HCT116 (cell line): Measurements from ENCODE around the gene PCMT1. TPM values are rescaled to one million over a fixed set of nuclear protein-coding genes. Genes with fewer than 3 reads are reported as not detected.

Source experiments
- ATAC-seq: fragments of 200-7000 bp; cut with Tn5 transposase; 2 replicates; pipeline ENCODE4 v1.9.1; 2020; ENCODE audit warnings: mild to moderate bottlenecking, moderate library complexity
- BruUV-seq: library from RNA; stranded (reverse); fragments of 400-500 nt; replicated peaks from 2 replicates; lab custom pipeline; 2021; lab: Mats Ljungman, UMichigan
- CTCF ChIA-PET: fragments of 300-600 bp; sonication (Branson Sonifier 250); formaldehyde crosslinking; loops from one replicate; lab custom pipeline; 2021; ENCODE audit warnings: antibody characterized with exemption; lab: Charles Lee
- POLR2A ChIA-PET: fragments of 300-600, 350-600 bp; sonication (Branson Sonifier 250); formaldehyde crosslinking; loops from one replicate; lab custom pipeline; 2021; ENCODE audit warnings: antibody characterized with exemption; lab: Charles Lee
- RAD21 ChIA-PET, 2 experiments: fragments of 300-600 bp; sonication (Branson Sonifier 250); formaldehyde crosslinking; loops; one replicate each; lab custom pipeline; 2023; ENCODE audit warnings: low total read pairs in 2 of 2; ENCODE audit not compliant: uncharacterized antibody in 2 of 2, unreplicated experiment in 2 of 2, low non-redundant PET in 1 of 2; lab: Charles Lee
- DNase-seq: peaks from one replicate; pipeline ENCODE4 v3.0.0-alpha.2; 2010; ENCODE audit warnings: low read depth, low spot score
- H2AFZ ChIP-seq: fragments of 200-600 bp; shearing (Covaris generic), sonication (generic); 2 replicates; pipeline ENCODE4 v1.6.1; 2017; ENCODE audit warnings: low read depth, mixed run types, mixed read lengths, antibody characterized with exemption, low read length; ENCODE audit not compliant: poor library complexity, severe bottlenecking
- H3K27ac ChIP-seq: 2 replicates; pipeline ENCODE4 v1.5.1; 2012; ENCODE audit warnings: low read depth, low read length
- H3K27me3 ChIP-seq: fragments of 200-600 bp; sonication (generic); 2 replicates; pipeline ENCODE4 v1.6.1; 2016; ENCODE audit warnings: mixed run types, low read length, mixed read lengths; ENCODE audit not compliant: insufficient read depth
- H3K36me3 ChIP-seq, 2 experiments: fragments of 200-500 bp in 1 of 2; fragments of 200-600 bp in 1 of 2; sonication (Bioruptor generic) in 1 of 2; sonication (generic) in 1 of 2; 2 replicates each; pipeline versions ENCODE4 v1.5.1 to v1.6.1; 2014 to 2016; ENCODE audit warnings: low read length in 2 of 2, inconsistent platforms in 1 of 2, mixed read lengths in 1 of 2, mixed run types in 1 of 2; ENCODE audit not compliant: insufficient read depth in 2 of 2, control insufficient read depth in 1 of 2
- H3K4me1 ChIP-seq, 2 experiments: fragments of 200-600 bp in 1 of 2; sonication (generic) in 1 of 2; 2 replicates each; pipeline versions ENCODE4 v1.5.1 to v1.6.1; 2012 to 2017; ENCODE audit warnings: low read length in 2 of 2, inconsistent platforms in 1 of 2, mild to moderate bottlenecking in 1 of 2, mixed read lengths in 1 of 2, mixed run types in 1 of 2, moderate library complexity in 1 of 2; ENCODE audit not compliant: insufficient read depth in 2 of 2, control insufficient read depth in 1 of 2
- H3K4me2 ChIP-seq: fragments of 200-600 bp; sonication (generic); 2 replicates; pipeline ENCODE4 v1.6.1; 2017; ENCODE audit warnings: mixed run types, low read length, mixed read lengths
- H3K4me3 ChIP-seq, 2 experiments: fragments of 200-600 bp in 1 of 2; sonication (generic) in 1 of 2; replicated peaks in 1 of 2; 2 replicates each; pipeline ENCODE4 v1.5.1; 2011 to 2016; ENCODE audit warnings: low read length in 2 of 2, control low read depth in 1 of 2, low read depth in 1 of 2, mild to moderate bottlenecking in 1 of 2, mixed read lengths in 1 of 2, mixed run types in 1 of 2
- H3K79me2 ChIP-seq: fragments of 200-600 bp; sonication (generic); 2 replicates; pipeline ENCODE4 v1.6.1; 2017; ENCODE audit warnings: mild to moderate bottlenecking, mixed run types, low read length, moderate library complexity, mixed read lengths; ENCODE audit not compliant: insufficient read depth
- H3K9ac ChIP-seq: fragments of 200-600 bp; sonication (generic); 2 replicates; pipeline ENCODE4 v1.6.1; 2016; ENCODE audit warnings: low read length, mixed read lengths
- H3K9me2 ChIP-seq: fragments of 200-600 bp; sonication (generic), shearing (Covaris generic); 2 replicates; pipeline ENCODE4 v1.6.1; 2017; ENCODE audit warnings: mixed run types, mild to moderate bottlenecking, moderate library complexity; ENCODE audit not compliant: insufficient read depth
- H3K9me3 ChIP-seq, 2 experiments: fragments of 200-500 bp in 1 of 2; fragments of 200-600 bp in 1 of 2; sonication (Bioruptor generic) in 1 of 2; sonication (generic) in 1 of 2; 2 replicates each; pipeline ENCODE4 v1.6.1; 2014 to 2017; ENCODE audit warnings: low read length in 2 of 2, mixed read lengths in 2 of 2, inconsistent platforms in 1 of 2, low read depth in 1 of 2, mild to moderate bottlenecking in 1 of 2, mixed run types in 1 of 2, moderate library complexity in 1 of 2; ENCODE audit not compliant: control insufficient read depth in 1 of 2, insufficient read depth in 1 of 2
- H4K20me1 ChIP-seq: fragments of 200-600 bp; sonication (generic), shearing (Covaris generic); 2 replicates; pipeline ENCODE4 v1.6.1; 2017; ENCODE audit warnings: mixed run types, mild to moderate bottlenecking, moderate library complexity; ENCODE audit not compliant: insufficient read depth
- CBX3 ChIP-seq: IDR thresholded peaks from 2 replicates; pipeline ENCODE4 v1.6.1; 2012; ENCODE audit warnings: low read depth
- EZH2 ChIP-seq: fragments of 200-600 bp; sonication (generic); IDR thresholded peaks from 2 replicates; pipeline ENCODE4 v1.6.1; 2017; ENCODE audit warnings: antibody characterized with exemption, mixed run types
- FOSL1 ChIP-seq: IDR thresholded peaks from 2 replicates; pipeline ENCODE4 v1.6.1; 2012; ENCODE audit warnings: low read depth
- YY1 ChIP-seq: IDR thresholded peaks from 2 replicates; pipeline ENCODE4 v1.6.1; 2011; ENCODE audit warnings: low read length, low read depth, moderate library complexity, mild to moderate bottlenecking; ENCODE audit not compliant: insufficient replicate concordance; ENCODE audit errors: extremely low read depth
- ZFX ChIP-seq: fragments of 450-650 bp; IDR thresholded peaks from 2 replicates; pipeline ENCODE4 v1.6.1; 2017
- ZNF274 ChIP-seq: fragments of 200-500 bp; sonication (Bioruptor generic); IDR thresholded peaks from 2 replicates; pipeline ENCODE4 v1.6.1; 2014; ENCODE audit warnings: mild to moderate bottlenecking, low read depth, low read length, inconsistent platforms
- intact Hi-C: fragments of 100-400 bp; cut with micrococcal nuclease; formaldehyde crosslinking; loops from 2 replicates; pipeline ENCODE4 v1.10.0; 2022
- total RNA-seq: library from RNA; stranded (reverse); gene quantifications from one replicate; pipeline ENCODE4 v1.2.1, GENCODE V29; 2021; ENCODE audit not compliant: unreplicated experiment
- TF ChIP-seq, protein P1 (sequence below): IDR thresholded peaks from 2 replicates; pipeline ENCODE4 v1.6.1; 2012; ENCODE audit warnings: low read depth
- TF ChIP-seq, protein P2 (sequence below), 3 experiments: fragments of 200-600 bp in 1 of 3; sonication (generic) in 1 of 3; IDR thresholded peaks in 2 of 3; conservative IDR thresholded peaks in 1 of 3; 2 replicates each; pipeline ENCODE4 v1.5.1; 2012 to 2017; ENCODE audit warnings: low read depth in 2 of 3, low read length in 2 of 3, antibody characterized with exemption in 1 of 3, borderline replicate concordance in 1 of 3, control low read depth in 1 of 3, mild to moderate bottlenecking in 1 of 3, mixed read lengths in 1 of 3, mixed run types in 1 of 3, moderate library complexity in 1 of 3; ENCODE audit not compliant: insufficient read depth in 1 of 3
- TF ChIP-seq, protein P3 (sequence below): IDR thresholded peaks from 2 replicates; pipeline ENCODE4 v1.6.1; 2011; ENCODE audit warnings: mild to moderate bottlenecking, low read length, moderate library complexity; ENCODE audit not compliant: insufficient replicate concordance; ENCODE audit errors: extremely low read depth

PCMT1 gene
- total RNA-seq, 1 experiment from 2014 or later = 86.9 TPM

DNA sequence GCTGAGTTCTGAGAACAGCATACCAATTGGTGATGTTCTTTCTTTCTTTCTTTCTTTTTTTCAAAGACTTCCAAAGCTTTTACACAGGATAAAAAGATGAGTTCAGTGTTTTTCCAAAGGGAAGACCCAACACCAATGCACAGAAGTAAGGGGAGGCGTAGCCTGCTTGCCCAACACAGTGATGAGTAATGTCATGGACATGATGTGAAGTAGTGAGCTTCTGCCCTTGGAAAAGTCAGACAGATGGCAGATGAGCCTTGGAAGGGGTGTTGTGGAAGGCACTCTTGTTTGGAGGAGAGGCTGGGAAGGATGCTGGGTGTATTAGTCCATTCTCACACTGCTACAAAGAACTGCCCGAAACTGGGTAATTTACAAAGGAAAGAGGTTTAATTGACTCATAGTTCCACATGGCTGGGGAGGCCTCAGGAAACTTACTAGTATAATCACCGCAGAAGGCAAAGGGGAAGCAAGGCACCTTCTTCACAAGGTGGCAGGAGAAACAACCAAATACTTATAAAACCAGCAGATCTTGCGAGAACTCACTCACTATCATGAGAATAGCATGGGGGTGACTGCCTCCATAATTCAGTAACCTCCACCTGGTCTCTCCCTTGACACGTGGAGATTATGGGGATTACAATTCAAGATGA, 102.0 kb downstream of the PCMT1 start:
- no peak overlapping the region for H3K9ac ChIP-seq
- DNase-seq (no peak), ATAC-seq (no peak)
- H3K4me1 ChIP-seq = peaks cover 44 to 47% of the 10 kb centered on the region in 2 experiments
- no peak overlapping the region for H3K4me2 ChIP-seq
- TF ChIP-seq, protein P1, sequence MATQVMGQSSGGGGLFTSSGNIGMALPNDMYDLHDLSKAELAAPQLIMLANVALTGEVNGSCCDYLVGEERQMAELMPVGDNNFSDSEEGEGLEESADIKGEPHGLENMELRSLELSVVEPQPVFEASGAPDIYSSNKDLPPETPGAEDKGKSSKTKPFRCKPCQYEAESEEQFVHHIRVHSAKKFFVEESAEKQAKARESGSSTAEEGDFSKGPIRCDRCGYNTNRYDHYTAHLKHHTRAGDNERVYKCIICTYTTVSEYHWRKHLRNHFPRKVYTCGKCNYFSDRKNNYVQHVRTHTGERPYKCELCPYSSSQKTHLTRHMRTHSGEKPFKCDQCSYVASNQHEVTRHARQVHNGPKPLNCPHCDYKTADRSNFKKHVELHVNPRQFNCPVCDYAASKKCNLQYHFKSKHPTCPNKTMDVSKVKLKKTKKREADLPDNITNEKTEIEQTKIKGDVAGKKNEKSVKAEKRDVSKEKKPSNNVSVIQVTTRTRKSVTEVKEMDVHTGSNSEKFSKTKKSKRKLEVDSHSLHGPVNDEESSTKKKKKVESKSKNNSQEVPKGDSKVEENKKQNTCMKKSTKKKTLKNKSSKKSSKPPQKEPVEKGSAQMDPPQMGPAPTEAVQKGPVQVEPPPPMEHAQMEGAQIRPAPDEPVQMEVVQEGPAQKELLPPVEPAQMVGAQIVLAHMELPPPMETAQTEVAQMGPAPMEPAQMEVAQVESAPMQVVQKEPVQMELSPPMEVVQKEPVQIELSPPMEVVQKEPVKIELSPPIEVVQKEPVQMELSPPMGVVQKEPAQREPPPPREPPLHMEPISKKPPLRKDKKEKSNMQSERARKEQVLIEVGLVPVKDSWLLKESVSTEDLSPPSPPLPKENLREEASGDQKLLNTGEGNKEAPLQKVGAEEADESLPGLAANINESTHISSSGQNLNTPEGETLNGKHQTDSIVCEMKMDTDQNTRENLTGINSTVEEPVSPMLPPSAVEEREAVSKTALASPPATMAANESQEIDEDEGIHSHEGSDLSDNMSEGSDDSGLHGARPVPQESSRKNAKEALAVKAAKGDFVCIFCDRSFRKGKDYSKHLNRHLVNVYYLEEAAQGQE = no peak
- no peak for TF ChIP-seq FOSL1
- TF ChIP-seq CBX3 = no peak
- TF ChIP-seq ZFX = no peak
- TF ChIP-seq, protein P2, sequence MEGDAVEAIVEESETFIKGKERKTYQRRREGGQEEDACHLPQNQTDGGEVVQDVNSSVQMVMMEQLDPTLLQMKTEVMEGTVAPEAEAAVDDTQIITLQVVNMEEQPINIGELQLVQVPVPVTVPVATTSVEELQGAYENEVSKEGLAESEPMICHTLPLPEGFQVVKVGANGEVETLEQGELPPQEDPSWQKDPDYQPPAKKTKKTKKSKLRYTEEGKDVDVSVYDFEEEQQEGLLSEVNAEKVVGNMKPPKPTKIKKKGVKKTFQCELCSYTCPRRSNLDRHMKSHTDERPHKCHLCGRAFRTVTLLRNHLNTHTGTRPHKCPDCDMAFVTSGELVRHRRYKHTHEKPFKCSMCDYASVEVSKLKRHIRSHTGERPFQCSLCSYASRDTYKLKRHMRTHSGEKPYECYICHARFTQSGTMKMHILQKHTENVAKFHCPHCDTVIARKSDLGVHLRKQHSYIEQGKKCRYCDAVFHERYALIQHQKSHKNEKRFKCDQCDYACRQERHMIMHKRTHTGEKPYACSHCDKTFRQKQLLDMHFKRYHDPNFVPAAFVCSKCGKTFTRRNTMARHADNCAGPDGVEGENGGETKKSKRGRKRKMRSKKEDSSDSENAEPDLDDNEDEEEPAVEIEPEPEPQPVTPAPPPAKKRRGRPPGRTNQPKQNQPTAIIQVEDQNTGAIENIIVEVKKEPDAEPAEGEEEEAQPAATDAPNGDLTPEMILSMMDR (IDR thresholded peaks at IDR 0.05 in 2 of 3, conservative IDR thresholded peaks at IDR 0.05 in 1 of 3; ENCODE audit: borderline replicate concordance in 1 of 3, insufficient read depth in 1 of 3, low read depth in 2 of 3, low read length in 2 of 3) = no peak
- no peak for TF ChIP-seq ZNF274
- TF ChIP-seq, protein P3, sequence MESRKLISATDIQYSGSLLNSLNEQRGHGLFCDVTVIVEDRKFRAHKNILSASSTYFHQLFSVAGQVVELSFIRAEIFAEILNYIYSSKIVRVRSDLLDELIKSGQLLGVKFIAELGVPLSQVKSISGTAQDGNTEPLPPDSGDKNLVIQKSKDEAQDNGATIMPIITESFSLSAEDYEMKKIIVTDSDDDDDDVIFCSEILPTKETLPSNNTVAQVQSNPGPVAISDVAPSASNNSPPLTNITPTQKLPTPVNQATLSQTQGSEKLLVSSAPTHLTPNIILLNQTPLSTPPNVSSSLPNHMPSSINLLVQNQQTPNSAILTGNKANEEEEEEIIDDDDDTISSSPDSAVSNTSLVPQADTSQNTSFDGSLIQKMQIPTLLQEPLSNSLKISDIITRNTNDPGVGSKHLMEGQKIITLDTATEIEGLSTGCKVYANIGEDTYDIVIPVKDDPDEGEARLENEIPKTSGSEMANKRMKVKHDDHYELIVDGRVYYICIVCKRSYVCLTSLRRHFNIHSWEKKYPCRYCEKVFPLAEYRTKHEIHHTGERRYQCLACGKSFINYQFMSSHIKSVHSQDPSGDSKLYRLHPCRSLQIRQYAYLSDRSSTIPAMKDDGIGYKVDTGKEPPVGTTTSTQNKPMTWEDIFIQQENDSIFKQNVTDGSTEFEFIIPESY = no peak
- no peak for TF ChIP-seq YY1
- TF ChIP-seq EZH2 = no peak
- no peaks in the 10 kb centered on the region for H3K36me3 ChIP-seq
- H3K27ac ChIP-seq = no peak overlapping the region
- no peaks in the 10 kb centered on the region for H4K20me1 ChIP-seq
- H3K79me2 ChIP-seq = peaks cover 3% of the 10 kb centered on the region; the same call in 1 of the 2 replicates
- no peaks in the 10 kb centered on the region for H3K9me2 ChIP-seq
- RAD21 ChIA-PET = no interaction called here
- H3K4me3 ChIP-seq = no peak overlapping the region
- no peaks in the 10 kb centered on the region for H3K27me3 ChIP-seq
- CTCF ChIA-PET = no interaction called here
- POLR2A ChIA-PET = no interaction called here
- intact Hi-C loops = no loop called here
- no TSS peak for BruUV-seq
- no peak overlapping the region for H2AFZ ChIP-seq
- H3K9me3 ChIP-seq = no peaks in the 10 kb centered on the region
